Brain pericyte (primary cell): Measurements from ENCODE around the gene EVL.

Experiments used
- DNase-seq: peaks from one replicate; pipeline ENCODE4 v3.0.0-alpha.2; 2012; ENCODE audit warnings: low read depth, low spot score

The EVL gene

DNA sequence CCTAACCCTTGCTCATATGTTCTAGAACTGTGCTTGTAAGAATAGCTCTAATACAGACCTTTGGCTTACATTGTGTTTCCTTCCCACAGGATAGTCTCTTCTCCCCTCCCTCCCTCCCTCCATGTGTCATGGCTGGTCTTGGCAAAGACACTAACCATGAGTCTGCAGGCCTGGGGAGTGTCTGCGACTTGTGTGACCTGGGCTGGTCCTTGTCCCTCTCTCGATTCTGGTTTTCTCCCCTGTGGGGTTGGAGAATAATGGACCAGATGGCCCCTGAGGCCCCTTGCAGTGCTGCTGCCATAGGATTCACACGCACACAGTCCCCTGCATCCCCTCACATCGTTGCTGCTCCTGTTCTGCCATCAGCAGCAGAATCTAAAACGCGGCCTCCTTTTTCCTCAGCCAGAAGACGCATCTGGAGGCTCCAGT lies 64.0 kb downstream of the EVL start:
- DNase-seq, result no peak

- no peak for DNase-seq
These were observed 65.3 kb downstream of the EVL start for GRCh38 chr14:100130521-100130920.

- DNase-seq, result no peak
These were observed 66.0 kb downstream of the EVL start for GRCh38 chr14:100131181-100131580.

DNA sequence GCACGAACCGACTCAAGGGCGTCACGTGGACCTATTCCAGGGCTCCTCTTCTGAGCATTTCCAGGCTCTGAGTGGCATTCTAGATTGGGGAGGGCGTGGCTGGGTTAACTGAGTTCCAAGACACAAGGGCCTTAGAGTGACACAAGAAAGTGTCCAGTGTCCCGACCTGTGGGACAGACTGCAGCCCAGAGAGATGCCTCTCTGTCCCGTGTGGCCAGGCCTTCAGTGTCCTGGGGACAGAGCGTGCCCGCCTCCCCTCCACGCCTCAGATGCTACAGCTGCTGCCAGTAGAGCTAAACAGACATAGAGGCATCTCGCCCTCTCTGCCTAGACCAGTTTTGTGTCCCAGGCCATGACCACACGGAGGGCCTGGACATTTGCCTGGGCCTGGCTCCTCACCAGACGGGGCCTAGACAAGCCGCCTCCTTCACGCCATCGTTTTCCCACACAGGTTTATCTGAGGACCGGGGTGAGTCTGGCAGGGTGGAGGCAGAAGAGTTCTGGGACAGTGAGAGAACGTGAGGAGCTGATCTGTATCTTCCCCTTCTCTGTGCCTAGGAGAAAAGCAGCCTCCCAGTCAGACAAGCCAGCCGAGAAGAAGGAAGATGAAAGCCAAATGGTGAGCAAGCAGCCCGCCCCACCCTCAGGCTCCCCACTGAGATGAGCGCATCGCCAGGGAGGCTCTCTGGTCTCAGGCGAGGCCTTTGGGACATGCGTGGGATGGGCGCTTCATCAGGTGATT lies 67.1 kb downstream of the EVL start:
- no peak for DNase-seq

DNA sequence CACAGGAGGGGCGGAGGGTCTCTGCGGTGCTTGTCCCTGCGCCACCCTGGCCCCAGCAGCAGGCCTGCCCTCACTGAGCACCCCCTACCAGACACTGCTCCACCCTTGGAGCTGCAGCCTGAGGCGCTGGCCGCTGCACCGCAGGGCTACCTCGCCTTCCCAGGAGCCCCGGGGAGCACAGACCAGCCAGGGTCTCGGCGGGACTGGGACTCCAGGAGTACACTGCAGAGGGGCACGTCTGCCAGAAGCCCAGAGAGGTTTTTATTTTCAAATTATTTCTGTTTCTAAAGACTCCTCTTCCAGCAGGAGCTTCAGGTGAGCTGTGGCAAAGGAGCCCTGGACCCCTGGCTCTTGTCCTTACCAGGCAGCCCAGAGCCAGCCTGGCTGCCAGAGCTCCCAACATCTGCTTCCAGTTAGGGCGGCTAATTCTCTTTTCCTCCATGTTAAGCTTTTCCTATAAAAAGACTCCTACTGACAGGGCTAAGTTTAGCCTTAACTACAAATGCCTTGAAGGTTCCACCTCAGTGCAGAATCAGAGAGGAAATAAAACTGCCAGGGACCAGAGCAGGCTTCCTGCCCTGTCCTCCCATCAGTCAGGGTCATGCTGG lies 67.8 kb downstream of the EVL start:
- DNase-seq, result no peak

GRCh38 chr14:100134586-100134985 lies 69.4 kb downstream of the EVL start:
- no peak for DNase-seq

DNA sequence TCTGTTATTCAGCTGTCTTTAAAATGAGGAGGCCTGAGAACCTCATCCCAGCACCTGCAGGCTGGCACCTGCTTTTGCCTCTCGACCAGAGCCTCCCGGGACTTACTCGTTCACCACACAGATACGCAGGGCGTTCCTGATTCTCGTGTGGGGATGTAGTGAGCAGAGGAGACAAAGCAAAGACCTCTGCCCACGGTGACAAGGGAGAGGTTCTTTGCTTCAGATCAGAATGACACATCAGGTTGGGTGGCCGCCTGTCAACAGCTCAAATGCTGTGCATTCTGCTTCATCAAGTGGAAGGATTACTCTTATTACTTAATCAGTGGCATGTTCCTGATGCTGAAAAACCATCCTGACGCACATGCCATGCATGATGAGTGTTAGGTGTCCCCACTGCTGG lies 69.9 kb downstream of the EVL start:
- DNase-seq, result no peak

- no peak for DNase-seq
These were observed 70.6 kb downstream of the EVL start for GRCh38 chr14:100135784-100136183.

DNA sequence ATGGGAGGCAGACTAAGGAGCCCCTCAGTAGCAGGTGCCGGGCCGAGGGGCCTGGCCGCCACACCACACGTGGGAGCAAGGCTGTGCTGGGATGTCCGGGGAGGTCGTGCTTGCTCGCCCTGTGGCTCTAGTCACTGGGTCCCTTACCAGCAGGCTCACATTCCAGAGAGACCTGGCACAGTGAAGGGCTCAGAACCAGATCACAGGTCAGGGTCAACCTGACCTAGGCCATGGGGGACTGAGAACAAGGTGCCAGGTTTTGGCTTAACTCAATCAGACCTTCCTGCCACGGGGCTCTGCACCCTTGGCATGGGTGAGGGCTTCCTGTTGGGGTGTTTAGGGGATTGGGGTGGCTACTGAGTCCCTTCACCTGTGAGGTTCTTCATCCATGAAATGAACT lies 72.0 kb downstream of the EVL start:
- no peak for DNase-seq

DNA sequence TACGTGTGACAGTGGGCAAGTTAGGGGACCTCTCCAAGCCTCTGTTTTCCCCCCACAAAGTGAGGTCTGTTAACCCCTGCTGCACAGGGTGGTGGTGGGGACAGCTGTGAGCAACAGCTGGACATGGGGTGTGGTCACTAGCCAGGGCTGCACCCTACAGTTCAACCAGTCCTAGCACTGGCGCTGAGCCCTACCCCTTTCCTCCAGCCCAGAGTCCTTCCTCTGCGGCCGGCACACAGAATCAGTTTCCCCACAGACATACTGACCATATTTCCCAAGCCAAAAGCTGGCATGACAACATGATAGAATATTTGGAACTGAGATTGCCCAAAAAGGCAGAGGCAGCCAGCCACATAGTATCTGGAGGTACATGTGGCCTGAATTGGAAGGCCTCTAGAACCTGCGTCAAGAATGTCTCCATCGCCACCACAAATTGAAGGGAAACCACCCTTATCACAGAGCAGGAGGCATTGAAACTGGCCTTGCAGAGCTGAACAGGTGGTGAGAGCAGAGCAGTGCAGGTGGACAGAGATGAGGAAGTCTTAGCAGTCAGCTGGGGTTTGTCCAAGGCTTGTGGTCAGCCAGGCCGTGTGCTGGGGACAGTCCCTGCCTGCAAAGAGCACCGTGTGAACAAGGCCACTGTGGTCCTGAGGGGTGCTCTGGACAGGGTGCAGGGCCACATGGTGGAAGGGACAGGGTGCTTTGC lies 73.0 kb downstream of the EVL start:
- DNase-seq, result no peak

- no peak for DNase-seq
These were observed 73.7 kb downstream of the EVL start for GRCh38 chr14:100138955-100139354.

DNA sequence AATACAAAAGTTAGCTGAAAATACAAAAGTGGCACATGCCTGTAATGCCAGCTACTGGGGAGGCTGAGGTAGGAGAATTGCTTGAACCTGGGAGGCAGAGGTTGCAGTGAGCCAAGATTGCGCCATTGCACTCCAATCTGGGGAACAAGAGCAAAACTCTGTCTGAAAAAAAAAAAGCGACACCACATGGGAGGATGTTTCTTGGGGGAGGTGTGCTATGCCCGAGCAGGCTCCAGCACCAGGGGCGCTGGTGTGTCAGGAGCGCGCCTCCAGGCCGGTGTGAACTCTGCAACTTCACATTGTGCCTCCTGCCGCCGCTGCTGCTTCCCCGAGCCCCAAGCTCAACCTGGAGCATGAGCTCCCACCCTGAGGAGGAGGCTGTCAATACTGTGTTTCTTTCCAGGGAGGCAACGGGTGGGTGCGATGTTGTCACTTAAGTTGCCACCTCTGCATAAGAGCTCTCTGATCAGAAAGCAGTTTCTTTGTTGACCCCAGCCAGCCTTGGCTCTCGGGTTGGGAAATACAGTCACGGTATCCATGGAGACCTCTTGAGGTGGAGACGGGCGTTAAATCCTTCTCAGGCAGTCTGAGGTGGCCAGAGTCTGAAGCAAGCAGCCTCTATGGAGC lies 75.3 kb downstream of the EVL start:
- DNase-seq, result no peak

DNA sequence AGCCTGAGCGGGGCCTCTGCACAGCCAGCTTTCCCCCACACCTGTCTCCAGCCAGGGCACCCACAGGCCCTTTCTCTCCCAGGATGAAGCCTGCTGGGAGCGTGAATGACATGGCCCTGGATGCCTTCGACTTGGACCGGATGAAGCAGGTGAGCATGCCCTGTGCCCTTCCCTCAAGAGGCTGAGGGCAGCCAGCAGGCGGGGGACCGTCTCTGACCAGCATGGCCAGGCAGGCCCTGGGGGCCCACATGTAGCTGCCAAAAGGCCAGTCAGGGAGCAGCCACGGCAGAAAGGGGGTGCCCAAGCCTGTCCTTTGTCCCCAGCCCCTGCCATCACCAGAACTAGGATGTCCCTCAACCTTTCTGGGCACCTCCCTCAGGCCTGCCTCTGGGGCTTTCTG lies 75.9 kb downstream of the EVL start:
- no peak for DNase-seq

- DNase-seq, result no peak
These were observed 77.1 kb downstream of the EVL start for GRCh38 chr14:100142073-100143040.

GRCh38 chr14:100143523-100143922 lies 78.3 kb downstream of the EVL start:
- no peak for DNase-seq

DNA sequence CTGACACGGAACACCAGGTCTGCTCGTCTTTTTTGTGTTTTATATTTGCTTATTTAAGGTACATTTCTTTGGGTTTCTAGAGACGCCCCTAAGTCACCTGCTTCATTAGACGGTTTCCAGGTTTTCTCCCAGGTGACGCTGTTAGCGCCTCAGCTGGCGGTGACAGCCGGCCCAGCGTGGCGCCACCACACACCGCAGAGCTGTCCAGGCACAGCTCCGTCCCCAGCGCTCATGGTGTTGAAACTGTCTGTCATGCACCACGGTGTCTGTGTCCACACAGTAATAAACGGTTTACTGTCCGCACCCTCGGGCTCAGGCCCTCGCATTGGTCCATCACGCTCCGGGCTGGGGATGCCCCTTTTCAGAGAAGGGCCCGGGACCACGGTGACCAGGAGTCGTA lies 78.7 kb downstream of the EVL start:
- no peak for DNase-seq

DNA sequence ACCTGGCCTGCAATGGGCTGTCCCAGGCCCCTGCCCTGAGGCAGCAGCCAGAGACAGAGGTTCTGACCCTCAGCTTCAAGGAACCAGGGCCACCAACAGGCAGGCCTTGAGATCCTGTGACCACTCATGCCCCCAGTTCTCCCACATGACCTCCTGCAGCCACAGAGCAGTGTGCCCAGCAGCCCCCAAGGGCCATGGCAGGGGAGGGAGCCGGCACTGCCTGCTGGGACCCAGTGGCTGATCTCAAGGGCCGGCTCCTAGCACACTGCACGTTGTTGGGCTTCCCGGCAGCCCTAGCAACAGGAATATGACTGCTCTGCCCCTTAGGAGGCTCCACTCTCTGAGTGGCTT lies 79.4 kb downstream of the EVL start:
- DNase-seq, result no peak

DNA sequence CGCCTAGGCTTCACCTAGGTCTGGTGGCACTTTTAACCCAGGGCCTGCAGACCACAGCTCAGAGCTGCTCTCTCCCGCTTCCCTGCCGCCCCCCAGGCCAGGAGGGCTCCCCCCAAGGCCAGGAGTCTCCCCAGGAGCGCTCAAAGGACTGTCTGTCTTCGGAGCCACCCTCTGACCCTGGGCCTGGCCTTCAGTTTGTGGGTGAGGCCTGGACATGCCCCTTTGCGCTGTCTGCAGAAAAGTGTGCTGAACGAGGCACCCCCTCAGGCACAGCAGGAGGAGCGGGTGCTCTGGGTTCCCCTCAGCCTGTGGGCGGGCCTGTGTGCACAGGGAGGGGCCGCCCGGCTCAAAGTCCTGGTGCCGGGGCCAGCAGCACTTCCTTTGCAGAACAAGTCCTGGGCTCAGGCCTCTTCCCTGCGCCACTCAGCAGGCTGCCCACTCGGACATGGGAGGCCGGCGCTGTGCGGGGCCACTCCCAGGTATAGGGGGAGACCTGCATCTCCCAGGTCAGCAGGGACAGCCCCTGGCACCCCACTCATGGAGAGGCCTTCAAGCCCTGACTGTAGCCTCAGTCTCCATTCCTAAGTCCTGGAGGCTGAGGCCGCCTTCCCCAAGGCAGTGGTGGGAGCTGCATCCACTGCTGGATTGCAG lies 79.9 kb downstream of the EVL start:
- no peak for DNase-seq

DNA sequence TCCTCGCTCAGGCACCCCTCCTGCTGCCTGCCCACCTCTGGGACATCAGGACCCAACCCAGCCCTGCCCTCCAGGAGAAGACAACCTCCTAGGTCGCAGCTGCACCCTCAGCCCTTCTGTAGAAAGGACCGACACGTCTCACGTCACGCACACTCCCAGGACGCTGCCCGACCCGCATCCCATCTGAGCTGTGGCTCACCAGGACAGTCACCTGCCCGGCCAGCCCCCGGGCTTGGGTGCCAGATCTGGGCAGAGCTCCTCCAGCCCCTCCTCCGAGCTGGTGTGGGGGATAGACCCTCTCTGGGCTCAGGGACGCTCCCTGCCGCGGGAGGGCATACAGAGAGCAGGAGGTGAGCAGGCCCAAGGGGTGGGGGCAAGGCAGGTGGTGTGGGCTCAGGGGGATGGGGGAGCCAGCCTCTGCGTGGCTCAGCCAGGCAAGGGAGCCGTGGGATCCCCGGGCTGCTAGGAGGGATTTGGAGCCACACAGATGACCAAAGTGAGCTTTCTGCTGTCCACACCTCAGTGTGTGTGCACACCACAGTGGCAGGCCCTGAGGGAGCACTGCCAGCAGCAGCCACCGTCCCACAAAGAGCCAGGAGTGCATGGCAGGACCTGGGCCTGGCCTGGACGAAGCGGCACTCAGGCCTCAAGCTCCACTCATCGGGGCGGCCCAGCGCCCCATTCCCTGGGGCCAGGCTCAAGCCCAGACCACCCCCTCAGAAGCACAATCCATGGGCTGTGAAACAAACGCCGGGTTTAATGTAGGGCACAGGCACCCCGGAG lies 80.7 kb downstream of the EVL start:
- no peak for DNase-seq

DNA sequence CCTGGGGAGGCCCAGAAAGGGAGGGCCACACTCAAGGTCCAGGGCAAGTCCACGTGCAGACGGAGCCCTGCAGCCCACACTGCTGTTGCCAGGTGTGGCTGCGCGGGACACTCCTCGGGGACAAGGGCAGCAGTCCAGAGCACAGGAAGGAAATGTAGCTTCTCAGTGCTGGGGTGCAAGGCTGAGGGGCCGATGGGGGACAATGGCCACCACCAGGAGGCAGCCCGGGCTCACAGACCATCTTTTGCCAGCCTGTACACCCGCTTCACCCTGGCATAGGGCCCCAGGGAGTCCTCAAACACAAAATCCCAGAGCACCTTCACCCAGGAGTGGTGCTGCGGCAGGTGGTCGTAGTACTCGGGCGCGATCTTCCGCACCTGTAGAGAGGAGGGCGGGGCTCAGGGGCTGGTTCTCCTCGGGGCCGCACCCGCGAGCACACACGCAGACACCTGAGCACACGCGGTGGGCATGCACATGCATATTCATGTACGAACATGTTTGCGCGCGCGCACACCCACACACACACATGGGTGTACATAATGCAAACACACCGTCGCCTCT lies 81.4 kb downstream of the EVL start:
- DNase-seq, result no peak
